Ecto neural progenitor cell (in vitro differentiated cells): Measurements from ENCODE around the gene LSG1.
"Not testable (repeated sequence)": the region's sequence is repeated elsewhere in the genome, so short reads cannot be mapped to it uniquely, and the experiment has no call there.

ENCODE experiments used
- DNase-seq: peaks from one replicate; pipeline ENCODE4 v3.0.0-alpha.2; 2018; ENCODE audit warnings: low spot score

The LSG1 gene

GRCh38 chr3:194657439-194657838, 14.6 kb downstream of the LSG1 start:
- DNase-seq, result no peak

DNA sequence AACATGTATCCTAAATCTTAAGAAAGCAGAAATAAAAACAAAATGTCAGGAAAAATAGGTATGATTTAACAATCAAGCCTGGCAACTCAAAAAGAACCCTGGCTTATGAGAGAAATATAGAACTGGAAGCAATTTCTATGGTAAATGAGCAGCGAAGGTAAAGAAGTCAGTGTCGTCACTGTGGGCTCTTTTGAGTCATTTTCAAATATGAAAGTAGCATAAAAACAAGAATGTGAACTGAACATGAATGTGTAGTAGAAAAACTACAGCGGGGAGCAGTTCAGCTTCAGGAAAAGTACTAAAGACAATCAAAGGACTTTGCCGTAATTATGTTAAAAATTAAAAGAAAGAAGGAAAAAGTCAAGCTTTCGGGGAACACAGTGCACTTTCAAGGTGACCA, 17.5 kb downstream of the LSG1 start:
- no peak for DNase-seq

- DNase-seq, result no peak
Observed at GRCh38 chr3:194647747-194648146, 24.2 kb downstream of the LSG1 start.

- DNase-seq, result no peak
Observed at GRCh38 chr3:194642769-194643168, 29.2 kb downstream of the LSG1 start.

DNA sequence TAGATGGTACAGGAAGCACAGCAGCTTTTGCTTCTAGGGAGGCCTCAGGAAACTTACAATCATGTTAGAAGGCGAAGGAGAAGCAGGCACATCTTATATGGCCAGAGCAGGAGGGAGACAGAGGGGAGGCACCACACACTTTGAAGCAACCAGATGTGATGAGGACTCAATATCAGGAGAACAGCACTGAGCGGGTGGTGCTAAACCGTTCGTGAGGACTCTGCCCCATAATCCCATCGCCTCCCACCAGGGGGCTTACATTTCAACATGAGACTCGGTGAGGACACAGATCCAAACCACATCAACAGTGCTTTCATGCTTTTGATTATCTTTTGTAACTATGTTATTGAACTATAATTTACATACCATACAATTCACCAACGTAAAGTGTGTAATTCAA, 31.2 kb downstream of the LSG1 start:
- no peak for DNase-seq

GRCh38 chr3:194638991-194639605, 32.9 kb downstream of the LSG1 start:
- DNase-seq, result no peak

- no peak for DNase-seq
Observed at GRCh38 chr3:194637541-194638400, 34.2 kb downstream of the LSG1 start.

DNA sequence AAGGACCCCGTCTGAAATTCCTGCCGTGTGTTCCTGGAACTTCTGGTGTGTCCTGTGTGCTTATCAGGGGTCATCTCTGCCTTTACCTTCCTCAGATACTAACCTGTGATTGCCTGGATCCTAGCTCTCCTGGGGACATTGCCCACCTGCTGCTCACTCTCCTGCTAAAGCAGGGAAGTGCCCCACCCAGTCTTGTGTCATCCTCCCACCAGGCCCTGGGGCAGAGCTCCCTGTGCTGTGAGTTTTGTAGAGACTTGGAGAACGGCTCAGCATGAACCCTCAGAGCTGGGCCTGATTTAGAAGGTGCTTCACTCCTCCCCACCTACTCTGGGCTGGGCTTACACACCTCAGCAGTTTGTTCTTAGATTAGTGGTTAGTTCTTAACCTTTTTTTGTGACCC, 34.9 kb downstream of the LSG1 start:
- no peak for DNase-seq

GRCh38 chr3:194633349-194634004, 38.5 kb downstream of the LSG1 start, which contains the start of gene TMEM44:
TMEM44 (minus strand) TSS chr3:194633419; CDS start chr3:194633215, 204 bp downstream.
- DNase-seq, result peak; percentile 90

DNA sequence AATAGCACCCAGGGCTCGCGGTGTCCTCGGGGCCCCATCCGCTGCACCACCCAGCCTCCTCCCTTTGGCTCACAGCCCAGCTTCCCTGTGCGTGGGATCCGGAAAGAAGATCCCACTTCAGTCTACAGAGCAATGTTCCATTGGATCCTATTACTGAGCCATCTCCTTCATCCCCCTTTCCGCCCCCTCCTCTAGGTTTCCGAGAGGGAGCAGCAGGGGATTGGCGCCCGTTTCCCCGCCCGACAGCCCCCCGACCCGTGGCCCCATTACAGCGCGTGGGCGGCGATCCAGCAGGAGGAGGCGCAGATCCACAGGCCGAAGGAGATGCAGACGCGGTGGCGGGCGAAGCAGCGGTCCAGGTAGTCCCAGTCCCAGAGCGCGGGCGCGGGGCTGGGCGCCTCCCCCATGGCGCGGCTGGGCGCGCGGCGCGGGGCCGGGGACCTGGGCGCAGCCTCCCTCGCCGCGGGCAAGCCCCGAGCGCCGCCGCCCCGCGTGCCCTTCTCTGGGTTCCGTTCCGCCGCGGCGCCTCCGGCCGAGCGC, 39.1 kb downstream of the LSG1 start:
- no peak for DNase-seq

- DNase-seq, result no peak
Observed at GRCh38 chr3:194632226-194632808, 39.7 kb downstream of the LSG1 start.

GRCh38 chr3:194631696-194632095, 40.3 kb downstream of the LSG1 start:
- DNase-seq, result no peak

DNA sequence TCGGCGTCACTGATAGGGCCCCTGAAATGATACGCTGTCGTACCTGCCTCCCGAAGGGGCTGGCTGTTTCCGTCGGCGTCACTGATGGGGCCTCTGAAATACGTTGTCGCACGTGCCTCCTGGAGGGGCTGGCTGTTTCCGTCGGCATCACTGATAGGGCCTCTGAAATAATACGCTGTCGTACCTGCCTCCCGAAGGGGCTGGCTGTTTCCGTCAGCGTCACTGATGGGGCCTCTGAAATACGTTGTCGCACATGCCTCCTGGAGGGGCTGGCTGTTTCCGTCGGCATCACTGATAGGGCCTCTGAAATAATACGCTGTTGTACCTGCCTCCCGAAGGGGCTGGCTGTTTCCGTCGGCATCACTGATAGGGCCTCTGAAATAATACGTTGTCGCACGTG, 41.3 kb downstream of the LSG1 start:
- DNase-seq, result not testable (repeated sequence)

DNA sequence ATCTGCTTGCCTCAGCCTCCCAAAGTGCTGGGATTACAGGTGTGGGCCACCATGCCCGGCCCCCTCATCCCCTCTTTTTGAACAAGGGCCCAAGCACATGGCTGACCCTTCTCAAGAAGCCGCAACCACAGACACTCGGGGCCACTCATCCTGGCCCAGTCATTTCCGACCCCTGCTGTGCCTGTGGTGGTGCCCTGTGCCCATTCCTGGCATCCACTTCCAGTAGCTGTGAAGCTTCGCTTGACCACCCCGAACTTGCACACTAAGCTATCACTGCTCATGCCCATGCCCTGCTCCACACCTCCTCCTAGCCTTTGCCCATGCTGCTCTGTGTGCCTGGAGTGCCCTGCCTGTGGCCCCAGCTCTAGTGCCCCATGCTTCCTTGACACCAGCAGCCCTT, 47.0 kb downstream of the LSG1 start:
- DNase-seq, result no peak

- DNase-seq, result no peak
Observed at GRCh38 chr3:194623449-194624290, 48.3 kb downstream of the LSG1 start.

DNA sequence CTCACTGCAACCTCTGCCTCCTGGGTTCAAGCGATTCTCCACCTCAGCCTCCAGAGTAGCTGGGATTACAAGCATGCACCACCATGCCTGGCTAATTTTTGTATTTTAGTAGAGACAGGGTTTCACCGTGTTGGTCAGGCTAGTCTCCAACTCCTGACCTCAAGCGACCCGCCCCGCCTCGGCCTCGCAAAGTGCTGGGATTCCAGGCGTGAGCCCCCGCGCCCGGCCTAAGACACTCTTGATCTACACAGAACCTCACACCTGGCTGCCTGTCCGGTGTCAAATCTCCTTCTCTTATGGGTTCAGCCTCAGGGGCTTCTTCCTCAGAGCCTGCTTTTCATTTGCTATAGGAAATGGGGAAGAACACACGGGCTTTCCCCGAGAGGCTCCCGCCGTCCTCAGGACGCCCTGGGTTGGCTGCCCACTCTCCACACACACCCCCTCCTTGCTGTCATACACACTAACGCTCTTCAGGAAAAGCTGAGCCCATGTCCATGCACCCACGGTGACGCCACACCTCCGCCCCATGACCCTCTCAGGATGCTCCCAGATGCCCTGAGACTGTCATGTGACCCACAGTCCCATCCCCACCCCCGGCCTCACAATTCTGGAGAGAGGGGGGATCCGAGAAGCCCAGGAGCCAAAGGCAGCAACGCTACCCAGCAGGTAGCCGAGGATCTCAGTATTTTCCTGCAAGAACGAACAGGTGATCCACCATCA, 49.2 kb downstream of the LSG1 start:
- DNase-seq, result no peak

GRCh38 chr3:194621947-194622346, 50.0 kb downstream of the LSG1 start:
- no peak for DNase-seq

DNA sequence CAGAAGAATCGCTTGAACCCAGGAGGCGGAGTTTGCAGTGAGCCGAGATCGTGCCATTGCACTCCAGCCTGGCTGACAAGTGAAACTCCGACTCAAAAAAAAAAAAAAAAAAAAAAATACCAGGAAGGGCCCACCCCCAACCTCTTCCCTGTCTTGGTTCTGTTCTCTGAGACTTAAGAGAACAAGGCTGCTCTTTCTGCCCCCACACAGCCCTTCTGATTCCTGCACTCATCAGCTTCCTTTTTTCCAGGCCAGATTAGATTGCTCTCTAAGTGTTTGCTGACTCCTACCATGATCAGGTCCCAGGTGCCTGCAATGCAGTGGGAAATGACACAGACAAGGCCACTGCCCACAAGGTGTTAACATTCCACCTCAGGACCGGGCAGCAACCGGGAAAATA, 51.8 kb downstream of the LSG1 start:
- no peak for DNase-seq

GRCh38 chr3:194619741-194620140, 52.2 kb downstream of the LSG1 start:
- no peak for DNase-seq

GRCh38 chr3:194618858-194619608, 53.0 kb downstream of the LSG1 start:
- no peak for DNase-seq
